ENCODE measurements around the gene ZMIZ1. TPM values are rescaled to one million over a fixed set of nuclear protein-coding genes. Genes with fewer than 3 reads are reported as not detected.
A peak's percentile ranks its signal among the peaks of the same experiment; 100 is the strongest.
"Not testable (repeated sequence)": the region's sequence is repeated elsewhere in the genome, so short reads cannot be mapped to it uniquely, and the experiment has no call there.

Gene ZMIZ1
- total and polyA plus RNA-seq, 4 donors, result 43.0 to 178 (median 107) TPM

DNA sequence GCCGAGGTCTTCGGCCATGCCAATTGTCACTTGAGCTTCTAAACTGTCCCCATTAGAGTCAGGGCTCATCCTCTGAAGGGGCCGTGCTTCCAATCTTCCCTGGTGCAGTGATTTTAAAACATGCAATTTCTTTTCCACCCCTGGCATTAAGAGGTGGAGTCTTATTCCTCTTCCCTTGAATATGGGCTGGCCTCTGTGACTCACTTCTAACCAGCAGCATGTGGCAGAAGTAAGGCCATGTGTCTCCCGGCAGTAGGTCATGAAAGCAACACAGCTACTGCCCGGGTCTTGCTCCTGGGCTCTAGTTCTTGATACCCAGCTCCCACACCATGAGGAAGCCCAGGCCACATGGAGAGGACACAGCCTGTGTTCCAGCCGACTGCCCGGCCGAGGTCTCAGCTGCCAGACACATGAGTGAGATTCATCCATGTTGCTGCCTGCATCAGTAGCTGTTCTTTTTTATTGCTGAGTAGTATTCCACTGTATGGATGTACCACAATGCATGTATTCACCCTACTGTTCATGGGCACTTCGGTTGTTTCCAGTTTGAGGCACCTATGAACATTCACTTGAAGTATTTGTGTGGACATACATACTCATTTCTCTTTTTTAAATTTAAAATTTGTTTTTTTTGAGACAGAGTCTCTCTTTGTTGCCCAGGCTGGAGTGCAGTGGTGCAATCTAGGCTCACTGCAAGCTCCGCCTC is 264.0 kb downstream of the ZMIZ1 start:
- not testable (repeated sequence) for H3K27me3 ChIP-seq (ENCODE audit: control insufficient read depth, insufficient read depth, low read length); H3K4me3 ChIP-seq (ENCODE audit: low read depth, low read length); DNase-seq (ENCODE audit: low read depth in 4 of 6, low spot score in 6 of 6); H3K9me3 ChIP-seq (ENCODE audit: control insufficient read depth, insufficient read depth, low read length); H3K36me3 ChIP-seq (ENCODE audit: control insufficient read depth, insufficient read depth, low read length); H3K27ac ChIP-seq (ENCODE audit: low read depth, low read length)
- 100% methylated on average over 1 of the region's 10 CpGs for WGBS (ENCODE audit: insufficient coverage)
- H3K4me1 ChIP-seq (ENCODE audit: control insufficient read depth, insufficient read depth, low read length), result peaks cover 25% of the 10 kb centered on the region

DNA sequence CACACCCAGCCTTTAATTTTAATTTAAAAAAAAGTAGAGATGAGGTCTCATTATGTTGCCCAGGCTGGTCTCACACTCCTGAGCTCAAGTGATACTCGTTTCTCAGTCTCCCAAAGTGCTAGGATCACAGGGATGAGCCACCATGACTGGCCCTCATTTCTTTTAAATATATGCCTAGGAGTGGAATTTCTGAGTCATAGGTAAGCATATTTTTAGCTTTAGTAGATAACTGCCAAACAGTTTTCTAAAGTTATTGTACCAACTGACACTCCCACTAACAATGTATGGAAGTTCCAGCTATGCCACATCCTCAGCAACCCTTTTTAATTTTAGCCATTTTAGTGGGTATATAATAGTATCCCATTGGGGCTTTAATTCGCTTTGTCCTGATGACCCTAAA is 264.7 kb downstream of the ZMIZ1 start:
- H3K27ac ChIP-seq (ENCODE audit: low read depth, low read length), result no peak overlapping the region
- H3K4me3 ChIP-seq (ENCODE audit: low read depth, low read length), result no peak overlapping the region
- H3K27me3 ChIP-seq (ENCODE audit: control insufficient read depth, insufficient read depth, low read length), result no peaks in the 10 kb centered on the region
- no peaks in the 10 kb centered on the region for H3K36me3 ChIP-seq (ENCODE audit: control insufficient read depth, insufficient read depth, low read length)
- H3K9me3 ChIP-seq (ENCODE audit: control insufficient read depth, insufficient read depth, low read length), result peaks cover 2% of the 10 kb centered on the region
- no peak for DNase-seq (ENCODE audit: low read depth in 4 of 6, low spot score in 6 of 6)
- WGBS (ENCODE audit: insufficient coverage), result no CpG with 5 or more reads among the region's 2 CpGs
- H3K4me1 ChIP-seq (ENCODE audit: control insufficient read depth, insufficient read depth, low read length), result peaks cover 25% of the 10 kb centered on the region

DNA sequence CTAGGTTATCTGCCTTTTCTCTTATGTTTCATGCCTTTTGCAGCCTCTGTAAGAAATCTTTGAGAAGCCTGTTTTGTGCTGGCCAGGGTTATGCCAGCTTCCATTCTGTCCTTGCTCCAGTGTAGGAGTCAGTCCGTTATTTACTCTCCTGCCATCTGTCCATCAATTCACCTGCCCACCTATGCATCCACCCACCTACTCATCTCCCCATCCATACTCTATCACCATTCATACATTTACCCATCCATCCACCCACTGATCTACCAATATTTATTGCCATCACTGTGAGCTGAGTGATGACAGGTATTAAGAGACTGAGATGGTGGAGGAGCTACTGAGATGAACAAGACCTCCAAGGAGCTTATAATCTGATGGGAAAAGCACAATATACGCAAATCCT is 265.8 kb downstream of the ZMIZ1 start:
- WGBS (ENCODE audit: insufficient coverage), result 88% methylated on average over 1 of the region's 2 CpGs
- no peak for DNase-seq (ENCODE audit: low read depth in 4 of 6, low spot score in 6 of 6)
- no peaks in the 10 kb centered on the region for H3K27me3 ChIP-seq (ENCODE audit: control insufficient read depth, insufficient read depth, low read length)
- no peaks in the 10 kb centered on the region for H3K36me3 ChIP-seq (ENCODE audit: control insufficient read depth, insufficient read depth, low read length)
- H3K27ac ChIP-seq (ENCODE audit: low read depth, low read length), result peak overlapping the region; percentile 92
- H3K9me3 ChIP-seq (ENCODE audit: control insufficient read depth, insufficient read depth, low read length), result peaks cover 2% of the 10 kb centered on the region
- no peak overlapping the region for H3K4me3 ChIP-seq (ENCODE audit: low read depth, low read length)
- peaks cover 25% of the 10 kb centered on the region for H3K4me1 ChIP-seq (ENCODE audit: control insufficient read depth, insufficient read depth, low read length)

DNA sequence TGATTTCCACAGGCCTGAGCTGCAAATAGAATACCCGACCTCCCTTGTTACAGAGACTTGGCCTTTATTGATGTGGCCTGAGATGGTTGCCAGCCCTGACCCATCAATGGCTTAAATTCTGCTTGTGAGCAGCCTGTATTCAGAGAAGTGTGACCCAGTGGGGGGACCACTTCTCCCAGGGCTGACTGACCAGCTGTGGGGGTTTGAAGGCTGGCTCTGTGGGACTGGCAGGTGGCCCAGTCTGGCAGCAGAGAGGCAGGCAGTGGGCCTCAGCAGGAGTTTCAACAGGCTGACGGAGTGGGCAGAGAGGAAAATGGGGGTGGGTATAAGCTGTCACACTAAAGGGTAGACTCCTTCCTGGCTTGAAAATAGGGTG is 266.3 kb downstream of the ZMIZ1 start:
- Histone ChIP-seq H3K4me3 (ENCODE audit: low read depth, low read length) (no peak overlapping the region), H3K36me3 (ENCODE audit: control insufficient read depth, insufficient read depth, low read length) (no peaks in the 10 kb centered on the region), H3K4me1 (ENCODE audit: control insufficient read depth, insufficient read depth, low read length) (peaks cover 25% of the 10 kb centered on the region), H3K27ac (ENCODE audit: low read depth, low read length) (peak overlapping the region; percentile 92), H3K27me3 (ENCODE audit: control insufficient read depth, insufficient read depth, low read length) (no peaks in the 10 kb centered on the region), H3K9me3 (ENCODE audit: control insufficient read depth, insufficient read depth, low read length) (peaks cover 2% of the 10 kb centered on the region)
- peak in 5 of 6 donors; percentile 41 to 85 (median 61) for DNase-seq (ENCODE audit: low read depth in 4 of 6, low spot score in 6 of 6)
- 62% methylated on average over 2 of the region's 2 CpGs for WGBS (ENCODE audit: insufficient coverage)

DNA sequence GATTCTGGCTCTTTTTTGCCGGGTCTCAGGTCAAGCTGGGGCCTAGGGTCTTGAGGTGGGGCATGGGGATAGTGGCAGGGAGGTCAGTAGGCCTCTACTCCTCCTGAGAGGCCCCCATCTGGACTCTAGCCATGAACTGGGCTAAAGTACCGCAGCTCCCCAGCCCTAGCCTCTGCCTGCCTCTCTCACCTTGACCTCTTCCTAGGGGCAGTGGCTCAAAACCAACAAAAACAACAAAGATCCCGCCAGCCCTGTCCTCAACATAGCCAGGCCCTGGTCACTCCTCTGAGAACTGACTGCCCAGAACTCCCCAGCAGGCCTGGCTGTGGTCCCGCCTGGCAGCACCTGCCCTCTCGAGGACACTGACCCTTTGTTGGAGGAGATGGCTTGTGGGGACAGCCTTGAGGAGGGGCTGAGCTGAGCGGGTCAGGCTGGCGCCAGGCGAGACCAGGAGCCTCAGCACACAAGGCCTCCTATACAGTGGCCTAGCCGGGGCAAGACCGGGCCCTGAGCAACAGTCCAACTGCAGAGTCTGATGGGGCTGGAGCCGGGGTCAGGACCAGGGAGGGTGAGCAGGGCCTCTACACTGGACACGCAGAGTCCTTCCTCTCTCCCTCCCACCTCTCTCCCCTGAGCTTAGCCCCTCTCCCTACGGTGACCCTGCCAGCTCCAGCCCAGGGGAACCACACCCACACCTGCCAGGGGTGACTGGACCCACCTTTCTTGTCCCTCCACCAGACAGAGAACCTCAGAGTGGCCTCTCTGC is 266.9 kb downstream of the ZMIZ1 start:
- Histone ChIP-seq H3K4me1 (ENCODE audit: control insufficient read depth, insufficient read depth, low read length) (peaks cover 25% of the 10 kb centered on the region), H3K27me3 (ENCODE audit: control insufficient read depth, insufficient read depth, low read length) (no peaks in the 10 kb centered on the region), H3K4me3 (ENCODE audit: low read depth, low read length) (no peak overlapping the region), H3K36me3 (ENCODE audit: control insufficient read depth, insufficient read depth, low read length) (no peaks in the 10 kb centered on the region), H3K9me3 (ENCODE audit: control insufficient read depth, insufficient read depth, low read length) (peaks cover 2% of the 10 kb centered on the region), H3K27ac (ENCODE audit: low read depth, low read length) (peak overlapping the region; percentile 92)
- DNase-seq (ENCODE audit: low read depth in 4 of 6, low spot score in 6 of 6), result peak in 4 of 6 donors; percentile 17 to 90 (median 51)
- WGBS (ENCODE audit: insufficient coverage), result 40% methylated on average over 13 of the region's 13 CpGs

DNA sequence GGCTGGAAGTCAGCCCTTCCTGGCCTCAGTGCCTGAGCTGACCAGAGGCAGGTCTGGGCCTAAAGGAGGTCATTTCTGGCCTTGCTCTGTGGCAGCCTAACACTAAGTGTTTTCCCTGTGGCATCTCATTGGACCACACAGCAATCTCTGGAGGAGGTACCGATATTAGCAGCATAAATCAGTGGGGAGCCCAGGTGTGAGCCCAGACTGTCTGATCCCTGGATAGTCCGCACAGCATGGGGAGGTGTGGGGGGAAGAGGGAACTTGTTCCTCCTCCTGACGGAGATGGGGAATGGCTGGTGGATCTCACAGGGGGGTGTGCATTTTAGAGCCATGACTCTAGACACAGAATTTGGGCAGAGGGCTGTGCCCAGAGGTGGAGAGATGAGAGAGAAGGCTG is 267.5 kb downstream of the ZMIZ1 start:
- H3K27ac ChIP-seq (ENCODE audit: low read depth, low read length), result peak overlapping the region; percentile 92

DNA sequence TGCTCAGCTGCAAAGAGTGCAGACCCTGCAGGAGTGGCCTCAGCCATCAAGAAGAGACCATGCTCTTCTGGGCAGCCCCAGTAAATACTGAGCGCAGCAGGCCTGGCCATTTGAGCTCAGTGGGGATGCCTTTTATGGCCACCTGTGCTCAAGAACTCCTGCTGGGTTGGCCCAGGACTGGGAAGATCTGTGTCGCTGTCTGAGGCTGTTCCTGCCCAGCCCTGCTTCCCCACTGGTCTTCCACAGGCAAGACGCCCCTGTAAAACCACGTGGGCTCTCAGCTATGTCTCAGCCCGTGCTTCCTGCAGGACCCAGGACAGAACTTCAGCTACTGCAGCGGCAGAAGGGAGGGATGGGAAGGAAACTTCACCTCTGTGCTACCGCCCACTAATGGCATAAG is 268.0 kb downstream of the ZMIZ1 start:
- peak in 1 of 6 donors; percentile 57 for DNase-seq (ENCODE audit: low read depth in 4 of 6, low spot score in 6 of 6)
- H3K9me3 ChIP-seq (ENCODE audit: control insufficient read depth, insufficient read depth, low read length), result peaks cover 2% of the 10 kb centered on the region
- H3K27ac ChIP-seq (ENCODE audit: low read depth, low read length), result peak overlapping the region; percentile 92
- H3K4me1 ChIP-seq (ENCODE audit: control insufficient read depth, insufficient read depth, low read length), result peaks cover 22% of the 10 kb centered on the region
- H3K36me3 ChIP-seq (ENCODE audit: control insufficient read depth, insufficient read depth, low read length), result no peaks in the 10 kb centered on the region
- WGBS (ENCODE audit: insufficient coverage), result 30% methylated on average over 5 of the region's 7 CpGs
- no peaks in the 10 kb centered on the region for H3K27me3 ChIP-seq (ENCODE audit: control insufficient read depth, insufficient read depth, low read length)
- no peak overlapping the region for H3K4me3 ChIP-seq (ENCODE audit: low read depth, low read length)

More for the DNA sequence above, 267.5 kb downstream of the ZMIZ1 start:
- H3K4me3 ChIP-seq (ENCODE audit: low read depth, low read length), result no peak overlapping the region
- no peak for DNase-seq (ENCODE audit: low read depth in 4 of 6, low spot score in 6 of 6)
- H3K36me3 ChIP-seq (ENCODE audit: control insufficient read depth, insufficient read depth, low read length), result no peaks in the 10 kb centered on the region
- peaks cover 25% of the 10 kb centered on the region for H3K4me1 ChIP-seq (ENCODE audit: control insufficient read depth, insufficient read depth, low read length)
- peaks cover 2% of the 10 kb centered on the region for H3K9me3 ChIP-seq (ENCODE audit: control insufficient read depth, insufficient read depth, low read length)
- WGBS (ENCODE audit: insufficient coverage), result 66% methylated on average over 3 of the region's 3 CpGs
- no peaks in the 10 kb centered on the region for H3K27me3 ChIP-seq (ENCODE audit: control insufficient read depth, insufficient read depth, low read length)

DNA sequence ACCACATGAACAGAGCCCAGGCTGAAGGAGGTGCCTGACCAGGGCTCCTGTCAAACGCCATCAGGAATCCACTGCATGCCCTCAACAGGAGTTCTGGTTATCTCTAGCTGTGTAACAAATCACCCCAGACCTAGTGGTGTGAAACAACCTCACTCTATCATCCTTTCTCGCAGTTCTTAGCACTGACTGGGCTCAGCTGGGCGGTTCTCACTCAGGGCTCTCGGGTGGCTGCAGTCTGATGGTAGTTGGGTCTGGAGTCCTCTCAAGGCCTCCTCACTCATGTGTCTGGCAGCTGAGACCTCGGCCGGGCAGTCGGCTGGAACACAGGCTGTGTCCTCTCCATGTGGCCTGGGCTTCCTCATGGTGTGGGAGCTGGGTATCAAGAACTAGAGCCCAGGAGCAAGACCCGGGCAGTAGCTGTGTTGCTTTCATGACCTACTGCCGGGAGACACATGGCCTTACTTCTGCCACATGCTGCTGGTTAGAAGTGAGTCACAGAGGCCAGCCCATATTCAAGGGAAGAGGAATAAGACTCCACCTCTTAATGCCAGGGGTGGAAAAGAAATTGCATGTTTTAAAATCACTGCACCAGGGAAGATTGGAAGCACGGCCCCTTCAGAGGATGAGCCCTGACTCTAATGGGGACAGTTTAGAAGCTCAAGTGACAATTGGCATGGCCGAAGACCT is 269.2 kb downstream of the ZMIZ1 start:
- not testable (repeated sequence) for H3K27ac ChIP-seq (ENCODE audit: low read depth, low read length); H3K4me3 ChIP-seq (ENCODE audit: low read depth, low read length)
- WGBS (ENCODE audit: insufficient coverage), result 100% methylated on average over 2 of the region's 11 CpGs

DNA sequence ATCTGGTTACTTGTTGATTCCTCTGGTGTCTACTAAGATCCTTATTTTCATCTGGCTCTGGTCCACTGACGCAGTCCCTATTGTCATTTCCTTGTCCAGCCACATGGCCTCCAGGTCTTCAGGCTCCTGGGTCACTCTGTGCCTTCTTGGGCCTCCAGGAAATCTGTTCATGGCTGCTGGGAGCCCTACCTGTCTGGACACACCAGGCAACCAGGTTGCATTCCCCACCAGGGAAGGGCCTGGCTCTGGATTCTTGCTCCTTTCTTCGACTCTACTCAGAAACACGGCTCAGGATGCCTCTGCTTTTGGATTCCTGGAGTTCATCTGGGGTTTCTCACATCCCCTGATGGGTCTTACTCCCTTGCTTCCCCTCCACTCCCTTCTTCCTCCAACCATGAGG is 270.5 kb downstream of the ZMIZ1 start:
- Histone ChIP-seq H3K4me3 (ENCODE audit: low read depth, low read length) (no peak overlapping the region), H3K4me1 (ENCODE audit: control insufficient read depth, insufficient read depth, low read length) (peaks cover 21% of the 10 kb centered on the region), H3K36me3 (ENCODE audit: control insufficient read depth, insufficient read depth, low read length) (no peaks in the 10 kb centered on the region), H3K27me3 (ENCODE audit: control insufficient read depth, insufficient read depth, low read length) (no peaks in the 10 kb centered on the region), H3K9me3 (ENCODE audit: control insufficient read depth, insufficient read depth, low read length) (no peaks in the 10 kb centered on the region), H3K27ac (ENCODE audit: low read depth, low read length) (no peak overlapping the region)
- WGBS (ENCODE audit: insufficient coverage), result 92% methylated on average over 3 of the region's 3 CpGs
- DNase-seq (ENCODE audit: low read depth in 4 of 6, low spot score in 6 of 6), result no peak

More for the DNA sequence above, 269.2 kb downstream of the ZMIZ1 start:
- not testable (repeated sequence) for H3K27me3 ChIP-seq (ENCODE audit: control insufficient read depth, insufficient read depth, low read length); H3K9me3 ChIP-seq (ENCODE audit: control insufficient read depth, insufficient read depth, low read length); DNase-seq (ENCODE audit: low read depth in 4 of 6, low spot score in 6 of 6); H3K36me3 ChIP-seq (ENCODE audit: control insufficient read depth, insufficient read depth, low read length)
- H3K4me1 ChIP-seq (ENCODE audit: control insufficient read depth, insufficient read depth, low read length), result peaks cover 21% of the 10 kb centered on the region
